Measurements from ENCODE around the gene AVP. TPM values are rescaled to one million over a fixed set of nuclear protein-coding genes. Genes with fewer than 3 reads are reported as not detected.

AVP gene
- total and polyA plus RNA-seq, 11 donors: not detected

- H3K27ac ChIP-seq: no peak overlapping the region
- no peak for ATAC-seq
- TF ChIP-seq CTCF (IDR thresholded peaks at IDR 0.05) (no peak), POLR2A (IDR thresholded peaks at IDR 0.05) (no peak)
- intact Hi-C loops (cut with DNase I): no loop called here
- no peaks in the 10 kb centered on the region for H3K27me3 ChIP-seq
- H3K4me1 ChIP-seq: no peaks in the 10 kb centered on the region
- H3K36me3 ChIP-seq: peaks cover 0 to 11% (median 0%) of the 10 kb centered on the region in 9 donors
- no peak overlapping the region for H3K4me3 ChIP-seq
- H3K9me3 ChIP-seq: no peaks in the 10 kb centered on the region
- 80 to 84% (median 84%) methylated on average over 13 of the region's 13 CpGs for WGBS, 4 donors
- peak in 1 of 5 donors; percentile 22 for DNase-seq
Measured at GRCh38 chr20:3102575-3103368, 18.2 kb upstream of the AVP start.

GRCh38 chr20:3101737-3102574, 17.4 kb upstream of the AVP start:
- ATAC-seq: peak in 1 of 4 donors; percentile 42
- DNase-seq: no peak
- WGBS, 4 donors: 85 to 90% (median 88%) methylated on average over 21 of the region's 21 CpGs
- no peaks in the 10 kb centered on the region for H3K9me3 ChIP-seq
- H3K36me3 ChIP-seq: peaks cover 0 to 5% (median 0%) of the 10 kb centered on the region in 9 donors
- H3K27ac ChIP-seq: no peak overlapping the region
- no peak overlapping the region for H3K4me3 ChIP-seq
- intact Hi-C loops (cut with DNase I): no loop called here
- no peaks in the 10 kb centered on the region for H3K27me3 ChIP-seq
- no peak for TF ChIP-seq POLR2A (IDR thresholded peaks at IDR 0.05)
- no peak for TF ChIP-seq CTCF (IDR thresholded peaks at IDR 0.05)
- H3K4me1 ChIP-seq: no peaks in the 10 kb centered on the region

DNA sequence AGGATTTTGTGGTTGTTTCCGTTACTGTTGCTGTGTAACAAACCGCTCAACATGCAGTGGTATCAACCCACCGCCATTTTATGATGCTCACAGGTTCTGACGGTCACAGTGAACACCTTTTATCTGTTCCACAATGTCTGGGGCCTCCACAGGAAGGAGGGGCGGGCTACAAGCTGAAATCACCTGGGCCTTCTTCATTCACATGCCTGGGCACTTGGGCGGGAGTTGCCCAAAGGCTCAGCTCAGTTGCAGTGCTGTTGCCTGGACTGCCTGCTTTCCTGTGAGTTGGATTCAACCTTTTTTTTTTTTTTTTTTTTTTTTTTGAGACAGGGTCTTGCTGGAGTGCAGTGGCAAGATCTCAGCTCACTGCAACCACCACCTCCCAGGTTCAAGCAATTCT, 16.7 kb upstream of the AVP start:
- no peak for ATAC-seq
- H3K9me3 ChIP-seq: no peaks in the 10 kb centered on the region
- no peak for TF ChIP-seq POLR2A (IDR thresholded peaks at IDR 0.05)
- TF ChIP-seq CTCF (IDR thresholded peaks at IDR 0.05): no peak
- intact Hi-C loops (cut with DNase I): no loop called here
- no peak overlapping the region for H3K4me3 ChIP-seq
- no peak overlapping the region for H3K27ac ChIP-seq
- H3K27me3 ChIP-seq: no peaks in the 10 kb centered on the region
- H3K36me3 ChIP-seq: no peaks in the 10 kb centered on the region
- H3K4me1 ChIP-seq: no peaks in the 10 kb centered on the region
- no peak for DNase-seq
- WGBS, 4 donors: 87 to 96% (median 94%) methylated on average over 6 of the region's 6 CpGs

GRCh38 chr20:3100480-3100879, 16.0 kb upstream of the AVP start:
- Histone ChIP-seq H3K4me1 (no peaks in the 10 kb centered on the region), H3K27ac (no peak overlapping the region), H3K4me3 (no peak overlapping the region), H3K36me3 (no peaks in the 10 kb centered on the region), H3K9me3 (no peaks in the 10 kb centered on the region), H3K27me3 (no peaks in the 10 kb centered on the region)
- 84 to 95% (median 93%) methylated on average over 7 of the region's 7 CpGs for WGBS, 4 donors
- DNase-seq (no peak), ATAC-seq (no peak)
- intact Hi-C loops (cut with DNase I): no loop called here
- TF ChIP-seq POLR2A (IDR thresholded peaks at IDR 0.05): no peak
- TF ChIP-seq CTCF (IDR thresholded peaks at IDR 0.05): no peak
